ENCODE data around the gene TLR1.
"Not testable (repeated sequence)": the region's sequence is repeated elsewhere in the genome, so short reads cannot be mapped to it uniquely, and the experiment has no call there.

TLR1 gene

GRCh38 chr4:38768968-38769394 lies 35.6 kb downstream of the TLR1 start:
- Histone ChIP-seq H3K9me2 (replicated peaks; ENCODE audit: control insufficient read depth, low read length) (no peaks in the 10 kb centered on the region), H3K27ac (ENCODE audit: low read depth, low read length) (peak overlapping the region; percentile 52), H3K79me2 (ENCODE audit: control insufficient read depth, low read length) (peaks cover 12% of the 10 kb centered on the region), H3K9me3 (ENCODE audit: control insufficient read depth, insufficient read depth, low read length) (peaks cover 5% of the 10 kb centered on the region; the same call in 1 of the 2 replicates), H3K4me2 (ENCODE audit: low read length) (peak overlapping the region; percentile 32), H3K27me3 (ENCODE audit: control insufficient read depth, low read length) (no peaks in the 10 kb centered on the region), H4K20me1 (ENCODE audit: control insufficient read depth, insufficient read depth, low read depth, low read length) (no peaks in the 10 kb centered on the region), H3F3A (ENCODE audit: control insufficient read depth, insufficient read depth) (peaks cover 30% of the 10 kb centered on the region), H3K4me1 (ENCODE audit: control insufficient read depth, low read length) (peaks cover 42% of the 10 kb centered on the region), H3K4me3 (ENCODE audit: low read length) (peak overlapping the region; percentile 29), H3K36me3 (ENCODE audit: control insufficient read depth, low read length) (peaks cover 36% of the 10 kb centered on the region)
- no peak for TF ChIP-seq CTCF (IDR thresholded peaks at IDR 0.05; ENCODE audit: low read depth, low read length, poor library complexity, severe bottlenecking)
- TF ChIP-seq EZH2phosphoT487 (IDR thresholded peaks at IDR 0.05; ENCODE audit: borderline replicate concordance, low read length) = no peak

DNA sequence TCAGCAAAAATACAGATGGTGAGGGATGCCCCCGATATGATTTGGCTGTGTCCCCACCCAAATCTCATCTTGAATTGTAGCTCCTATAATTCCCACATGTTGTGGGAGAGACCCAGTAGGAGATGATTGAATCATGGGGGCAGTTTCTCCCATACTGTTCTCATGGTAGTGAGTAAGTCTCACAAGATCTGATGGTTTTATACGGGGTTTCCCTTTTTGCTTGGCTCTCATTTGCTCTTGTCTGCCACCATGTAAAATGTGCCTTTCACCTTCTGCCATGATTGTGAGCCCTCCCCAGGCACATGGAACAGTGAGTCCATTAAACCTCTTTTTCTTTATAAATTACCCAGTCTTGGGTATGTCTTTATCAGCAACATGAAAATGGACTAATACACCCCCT lies 37.7 kb downstream of the TLR1 start:
- H3K36me3 ChIP-seq (ENCODE audit: control insufficient read depth, low read length) = peaks cover 26% of the 10 kb centered on the region

GRCh38 chr4:38765382-38765781 lies 39.2 kb downstream of the TLR1 start:
- no peaks in the 10 kb centered on the region for H3K9me2 ChIP-seq (replicated peaks; ENCODE audit: control insufficient read depth, low read length)
- H3K36me3 ChIP-seq (ENCODE audit: control insufficient read depth, low read length) = peaks cover 18% of the 10 kb centered on the region
- TF ChIP-seq EZH2phosphoT487 (IDR thresholded peaks at IDR 0.05; ENCODE audit: borderline replicate concordance, low read length) (no peak), CTCF (IDR thresholded peaks at IDR 0.05; ENCODE audit: low read depth, low read length, poor library complexity, severe bottlenecking) (no peak)
- no peak overlapping the region for H3K4me3 ChIP-seq (ENCODE audit: low read length)
- peaks cover 8% of the 10 kb centered on the region for H3K79me2 ChIP-seq (ENCODE audit: control insufficient read depth, low read length)
- H3F3A ChIP-seq (ENCODE audit: control insufficient read depth, insufficient read depth) = peaks cover 40% of the 10 kb centered on the region
- no peaks in the 10 kb centered on the region for H3K27me3 ChIP-seq (ENCODE audit: control insufficient read depth, low read length)
- peaks cover 5% of the 10 kb centered on the region; the same call in 1 of the 2 replicates for H3K9me3 ChIP-seq (ENCODE audit: control insufficient read depth, insufficient read depth, low read length)
- H3K27ac ChIP-seq (ENCODE audit: low read depth, low read length) = peak overlapping the region; percentile 24; the same call in 1 of the 2 replicates
- H4K20me1 ChIP-seq (ENCODE audit: control insufficient read depth, insufficient read depth, low read depth, low read length) = no peaks in the 10 kb centered on the region
- H3K4me1 ChIP-seq (ENCODE audit: control insufficient read depth, low read length) = peaks cover 70% of the 10 kb centered on the region
- no peak overlapping the region for H3K4me2 ChIP-seq (ENCODE audit: low read length)

More for the DNA sequence above, 37.7 kb downstream of the TLR1 start:
- Histone ChIP-seq H3F3A (ENCODE audit: control insufficient read depth, insufficient read depth) (peaks cover 40% of the 10 kb centered on the region), H3K4me1 (ENCODE audit: control insufficient read depth, low read length) (peaks cover 63% of the 10 kb centered on the region)
- not testable (repeated sequence) for H4K20me1 ChIP-seq (ENCODE audit: control insufficient read depth, insufficient read depth, low read depth, low read length); H3K4me2 ChIP-seq (ENCODE audit: low read length); H3K4me3 ChIP-seq (ENCODE audit: low read length); H3K79me2 ChIP-seq (ENCODE audit: control insufficient read depth, low read length); H3K9me2 ChIP-seq (replicated peaks; ENCODE audit: control insufficient read depth, low read length); H3K9me3 ChIP-seq (ENCODE audit: control insufficient read depth, insufficient read depth, low read length); H3K27me3 ChIP-seq (ENCODE audit: control insufficient read depth, low read length); H3K27ac ChIP-seq (ENCODE audit: low read depth, low read length)

DNA sequence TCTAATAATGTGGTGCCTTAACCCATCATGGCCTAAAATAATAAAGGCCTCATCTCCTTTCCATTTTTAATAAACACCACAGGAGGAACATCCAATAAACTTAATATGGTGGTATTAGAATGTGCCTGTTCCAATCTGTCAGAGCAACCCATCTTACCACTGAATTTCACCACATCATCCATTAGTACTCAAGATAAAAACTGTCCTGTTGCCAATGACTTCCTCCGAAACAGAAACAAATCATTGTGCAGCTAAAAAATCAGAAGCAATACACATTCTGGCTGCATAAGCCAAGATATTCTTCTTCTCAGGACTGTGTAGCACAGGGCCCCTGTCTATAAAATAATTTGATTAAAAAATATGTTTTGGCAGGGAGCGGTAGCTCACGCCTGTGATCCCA lies 40.3 kb downstream of the TLR1 start:
- Histone ChIP-seq H3K27me3 (ENCODE audit: control insufficient read depth, low read length) (no peaks in the 10 kb centered on the region), H3K4me3 (ENCODE audit: low read length) (no peak overlapping the region), H3K79me2 (ENCODE audit: control insufficient read depth, low read length) (peaks cover 8% of the 10 kb centered on the region), H3K27ac (ENCODE audit: low read depth, low read length) (peak overlapping the region; percentile 97), H4K20me1 (ENCODE audit: control insufficient read depth, insufficient read depth, low read depth, low read length) (no peaks in the 10 kb centered on the region), H3F3A (ENCODE audit: control insufficient read depth, insufficient read depth) (peaks cover 36% of the 10 kb centered on the region), H3K36me3 (ENCODE audit: control insufficient read depth, low read length) (peaks cover 13% of the 10 kb centered on the region), H3K4me2 (ENCODE audit: low read length) (peak overlapping the region; percentile 8; the same call in 1 of the 2 replicates), H3K4me1 (ENCODE audit: control insufficient read depth, low read length) (peaks cover 70% of the 10 kb centered on the region), H3K9me3 (ENCODE audit: control insufficient read depth, insufficient read depth, low read length) (peaks cover 5% of the 10 kb centered on the region; the same call in 1 of the 2 replicates), H3K9me2 (replicated peaks; ENCODE audit: control insufficient read depth, low read length) (no peaks in the 10 kb centered on the region)
- TF ChIP-seq CTCF (IDR thresholded peaks at IDR 0.05; ENCODE audit: low read depth, low read length, poor library complexity, severe bottlenecking) (no peak), EZH2phosphoT487 (IDR thresholded peaks at IDR 0.05; ENCODE audit: borderline replicate concordance, low read length) (no peak)
